HepG2 (cell line): ENCODE measurements around the gene ARHGAP45. TPM values are rescaled to one million over a fixed set of nuclear protein-coding genes. Genes with fewer than 3 reads are reported as not detected.

Experiments used
- ATAC-seq: fragments of 200-7000 bp; cut with Tn5 transposase; 3 replicates; pipeline ENCODE4 v1.9.1; 2020; ENCODE audit warnings: mild to moderate bottlenecking, moderate library complexity
- BruUV-seq: library from RNA; stranded (reverse); fragments of 400-500 nt; replicated peaks from 2 replicates; lab custom pipeline; 2021; lab: Mats Ljungman, UMichigan
- CTCF ChIA-PET: fragments of 300-600 bp; formaldehyde crosslinking; extraction: SDS; loops from one replicate; lab custom pipeline; 2021; ENCODE audit warnings: low total read pairs, inconsistent platforms, low intra/inter-chr PET ratio; lab: Yijun Ruan, JAX
- POLR2A ChIA-PET: fragments of 350-600 bp; sonication (Branson Sonifier 250); formaldehyde crosslinking; loops from one replicate; lab custom pipeline; 2020; ENCODE audit warnings: antibody characterized with exemption, inconsistent platforms; lab: Yijun Ruan, JAX
- DNase-seq: peaks from one replicate; pipeline ENCODE4 v3.0.0-alpha.2; 2015; ENCODE audit warnings: low spot score
- FAIRE-seq: peaks from 3 replicates; lab custom pipeline; 2011; peaks lifted over from hg19 to GRCh38; lab: Jason Lieb, UNC
- H2AFZ ChIP-seq: one replicate; pipeline ENCODE4 v1.6.1; 2011; ENCODE audit warnings: low read length, inconsistent platforms
- H3K27ac ChIP-seq: fragments of 300-600 bp; 3 replicates; pipeline ENCODE4 v1.8.0; 2011; ENCODE audit warnings: mixed run types, mild to moderate bottlenecking, mixed read lengths, low read length, inconsistent platforms; ENCODE audit not compliant: insufficient read depth; ENCODE audit errors: extremely low read length
- H3K27me3 ChIP-seq, 2 experiments: fragments of 200-600 bp in 1 of 2; 2 replicates in 1 of 2; 3 replicates in 1 of 2; pipeline versions ENCODE4 v1.6.0 to v1.8.0; 2011; ENCODE audit warnings: low read length in 2 of 2, mild to moderate bottlenecking in 2 of 2, moderate library complexity in 2 of 2, inconsistent platforms in 1 of 2; ENCODE audit not compliant: insufficient read depth in 2 of 2, control insufficient read depth in 1 of 2
- H3K36me3 ChIP-seq, 2 experiments: fragments of 200-600 bp in 1 of 2; replicated peaks in 1 of 2; 2 replicates in 1 of 2; 3 replicates in 1 of 2; pipeline versions ENCODE4 v1.5.1 to v1.8.0; 2011; ENCODE audit warnings: low read length in 2 of 2, inconsistent platforms in 1 of 2; ENCODE audit not compliant: insufficient read depth in 2 of 2, control insufficient read depth in 1 of 2
- H3K4me1 ChIP-seq: 2 replicates; pipeline ENCODE4 v1.5.1; 2012; ENCODE audit warnings: low read length, inconsistent platforms; ENCODE audit not compliant: insufficient read depth
- H3K4me2 ChIP-seq: 2 replicates; pipeline ENCODE4 v1.6.0; 2011; ENCODE audit warnings: low read depth, low read length, inconsistent platforms
- H3K4me3 ChIP-seq, 3 experiments: fragments of 200-600 bp in 1 of 3; sonication (generic), shearing (Covaris generic) in 1 of 3; replicated peaks in 1 of 3; 2 replicates each; pipeline ENCODE4 v1.5.1; 2011 to 2016; ENCODE audit warnings: low read length in 3 of 3, inconsistent platforms in 2 of 3, low read depth in 2 of 3, mild to moderate bottlenecking in 2 of 3, control low read depth in 1 of 3, mixed read lengths in 1 of 3; ENCODE audit not compliant: insufficient read depth in 1 of 3
- H3K79me2 ChIP-seq: one replicate; pipeline ENCODE4 v1.6.1; 2011; ENCODE audit warnings: low read length, inconsistent platforms; ENCODE audit not compliant: insufficient read depth
- H3K9ac ChIP-seq: 2 replicates; pipeline ENCODE4 v1.6.0; 2011; ENCODE audit warnings: mild to moderate bottlenecking, low read depth, low read length, inconsistent platforms; ENCODE audit not compliant: insufficient read depth
- H3K9me3 ChIP-seq: 2 replicates; pipeline ENCODE4 v1.5.1; 2012; ENCODE audit warnings: mild to moderate bottlenecking, low read length
- H4K20me1 ChIP-seq: 2 replicates; pipeline ENCODE4 v1.6.0; 2011; ENCODE audit warnings: inconsistent platforms, mild to moderate bottlenecking, low read length, moderate library complexity; ENCODE audit not compliant: insufficient read depth
- AGO2 ChIP-seq: fragments of 200-400 bp; formaldehyde crosslinking; optimal IDR thresholded peaks from 2 replicates; pipeline ENCODE3; 2017; ENCODE audit warnings: mild to moderate bottlenecking, low read depth, low read length, moderate library complexity
- AKAP8 ChIP-seq: sonication (generic); formaldehyde crosslinking; IDR thresholded peaks from 2 replicates; pipeline ENCODE4 v1.5.1; 2020; ENCODE audit warnings: mild to moderate bottlenecking, missing genetic modification reagents
- ATRX ChIP-seq: sonication (generic); formaldehyde crosslinking; IDR thresholded peaks from 2 replicates; pipeline ENCODE4 v1.4.0; 2020; ENCODE audit warnings: missing genetic modification reagents, borderline replicate concordance
- HIVEP1 ChIP-seq: sonication (generic); formaldehyde crosslinking; IDR thresholded peaks from 2 replicates; pipeline ENCODE4 v1.4.0; 2020; ENCODE audit warnings: mild to moderate bottlenecking, missing genetic modification reagents
- IRF2 ChIP-seq: IDR thresholded peaks from 2 replicates; pipeline ENCODE4 v1.6.1; 2018; ENCODE audit warnings: missing genetic modification reagents, missing compliant biosample characterization
- KDM3A ChIP-seq: IDR thresholded peaks from 2 replicates; pipeline ENCODE4 v1.6.1; 2018; ENCODE audit warnings: low read depth, missing compliant biosample characterization
- RNF2 ChIP-seq: fragments of 450-650 bp; conservative IDR thresholded peaks from 2 replicates; pipeline ENCODE4 v1.6.1; 2016; ENCODE audit warnings: low read depth
- SRSF1 ChIP-seq: fragments of 200-400 bp; formaldehyde crosslinking; optimal IDR thresholded peaks from 2 replicates; pipeline ENCODE3; 2017; ENCODE audit warnings: mild to moderate bottlenecking, low read depth, low read length, moderate library complexity
- SRY ChIP-seq: sonication (generic); formaldehyde crosslinking; IDR thresholded peaks from 2 replicates; pipeline ENCODE4 v1.8.0; 2022; ENCODE audit warnings: mild to moderate bottlenecking, missing genetic modification reagents
- ZBTB33 ChIP-seq: sonication (generic); formaldehyde crosslinking; IDR thresholded peaks from 2 replicates; pipeline ENCODE4 v1.4.0; 2020; ENCODE audit warnings: missing genetic modification reagents
- ZC3H4 ChIP-seq: sonication (generic); formaldehyde crosslinking; IDR thresholded peaks from 2 replicates; pipeline ENCODE4 v1.4.0; 2020; ENCODE audit warnings: missing genetic modification reagents, borderline replicate concordance
- ZNF329 ChIP-seq: sonication (generic); formaldehyde crosslinking; IDR thresholded peaks from 2 replicates; pipeline ENCODE4 v1.9.0; 2021; ENCODE audit warnings: low read depth, mild to moderate bottlenecking, missing genetic modification reagents
- ZNF432 ChIP-seq: sonication (generic); formaldehyde crosslinking; IDR thresholded peaks from 2 replicates; pipeline ENCODE4 v1.5.0; 2020; ENCODE audit warnings: missing genetic modification reagents, mild to moderate bottlenecking, borderline replicate concordance
- ZNF775 ChIP-seq: sonication (generic); formaldehyde crosslinking; IDR thresholded peaks from 2 replicates; pipeline ENCODE4 v1.4.0; 2020; ENCODE audit warnings: missing genetic modification reagents, mild to moderate bottlenecking, moderate library complexity, borderline replicate concordance
- ZSCAN21 ChIP-seq: sonication (generic); formaldehyde crosslinking; IDR thresholded peaks from 2 replicates; pipeline ENCODE4 v1.8.0; 2022; ENCODE audit warnings: mild to moderate bottlenecking, missing genetic modification reagents, moderate library complexity, borderline replicate concordance
- WGBS: methylation state at CpG from one replicate; pipeline ENCODE4 v1.1.6; 2017; ENCODE audit warnings: low lambda C conversion rate; 5-methylcytosine and 5-hydroxymethylcytosine counted together
- in situ Hi-C: cut with HindIII; loops from 2 replicates; pipeline ENCODE4 v1.10.0; 2017; ENCODE audit warnings: low pct_unique_long_range_greater_than_20kb; ENCODE audit not compliant: extremely low pct_ligation_motif_present
- intact Hi-C: fragments of 100-400 bp; cut with micrococcal nuclease; formaldehyde crosslinking; loops from one replicate; pipeline ENCODE4 v1.10.0; 2022; ENCODE audit not compliant: unreplicated experiment
- polyA plus RNA-seq, 8 experiments: library from polyadenylated mRNA; depleted of rRNA in 3 of 8; stranded (reverse) in 7 of 8; unstranded in 1 of 8; fragments of >200 nt; fragmentation: Illumina TruSeq in 4 of 8; extraction: Trizol in 4 of 8; gene quantifications; 2 replicates each; pipeline versions ENCODE4 v1.2.1 to v1.2.3, GENCODE V29; 2011 to 2016; ENCODE audit warnings: low read depth in 4 of 8, missing spikeins in 1 of 8, mixed read lengths in 1 of 8; ENCODE audit not compliant: insufficient read depth in 1 of 8
- total RNA-seq, 5 experiments: library from RNA; depleted of rRNA; stranded (reverse); fragments of >200 nt; fragmentation: Illumina TruSeq; extraction: Trizol; gene quantifications; 2 replicates each; pipeline ENCODE4 v1.2.3, GENCODE V29; 2016; ENCODE audit warnings: low read depth in 1 of 5
- TF ChIP-seq, protein P1 (sequence below): sonication (generic); formaldehyde crosslinking; IDR thresholded peaks from 2 replicates; pipeline ENCODE4 v1.5.0; 2020; ENCODE audit warnings: missing genetic modification reagents, mild to moderate bottlenecking, borderline replicate concordance

ARHGAP45 gene
- total and polyA plus RNA-seq, 2 of the 13 experiments (the other 11 are each of a cell fraction or from before 2014, with no cell fraction given): 0.84 to 32.0 TPM

DNA sequence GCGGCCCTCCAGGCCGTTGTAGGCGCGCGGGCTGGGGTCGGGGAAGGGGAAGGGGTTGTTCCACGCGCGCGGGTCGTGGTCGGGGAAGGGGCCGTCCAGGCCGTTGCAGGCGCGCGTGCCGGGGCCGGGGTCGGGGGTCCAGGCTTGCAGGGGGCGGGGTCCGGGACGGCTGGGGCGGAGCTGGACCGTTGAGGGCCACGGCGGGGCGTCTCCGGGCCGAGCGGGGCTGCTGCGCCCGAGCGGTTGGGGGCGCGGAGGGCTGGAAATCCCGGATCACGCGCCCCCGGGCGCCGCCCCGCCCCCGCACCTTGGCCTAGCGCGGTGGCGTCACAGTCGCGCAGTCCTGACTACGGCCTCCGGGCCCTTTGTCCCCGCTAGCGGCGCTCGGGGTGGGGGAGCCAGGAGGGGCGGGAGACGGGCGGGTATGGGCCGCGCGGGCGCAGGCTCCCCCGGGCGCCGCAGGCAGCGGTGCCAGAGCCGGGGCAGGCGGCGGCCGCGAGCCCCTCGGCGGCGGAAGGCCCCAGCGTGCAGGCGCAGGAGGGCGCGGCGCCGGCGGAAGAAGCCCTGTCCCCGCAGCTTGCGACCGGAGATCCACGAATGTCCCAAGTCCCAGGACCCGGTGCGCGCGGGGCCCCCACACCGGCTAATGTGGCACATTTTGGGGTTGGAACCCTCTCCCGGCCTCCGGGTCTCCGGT, 37.5 kb downstream of the ARHGAP45 start (continued):
- TF ChIP-seq ZNF329 (no peak), ZNF432 (CRISPR knock-in tag) (no peak)

DNA sequence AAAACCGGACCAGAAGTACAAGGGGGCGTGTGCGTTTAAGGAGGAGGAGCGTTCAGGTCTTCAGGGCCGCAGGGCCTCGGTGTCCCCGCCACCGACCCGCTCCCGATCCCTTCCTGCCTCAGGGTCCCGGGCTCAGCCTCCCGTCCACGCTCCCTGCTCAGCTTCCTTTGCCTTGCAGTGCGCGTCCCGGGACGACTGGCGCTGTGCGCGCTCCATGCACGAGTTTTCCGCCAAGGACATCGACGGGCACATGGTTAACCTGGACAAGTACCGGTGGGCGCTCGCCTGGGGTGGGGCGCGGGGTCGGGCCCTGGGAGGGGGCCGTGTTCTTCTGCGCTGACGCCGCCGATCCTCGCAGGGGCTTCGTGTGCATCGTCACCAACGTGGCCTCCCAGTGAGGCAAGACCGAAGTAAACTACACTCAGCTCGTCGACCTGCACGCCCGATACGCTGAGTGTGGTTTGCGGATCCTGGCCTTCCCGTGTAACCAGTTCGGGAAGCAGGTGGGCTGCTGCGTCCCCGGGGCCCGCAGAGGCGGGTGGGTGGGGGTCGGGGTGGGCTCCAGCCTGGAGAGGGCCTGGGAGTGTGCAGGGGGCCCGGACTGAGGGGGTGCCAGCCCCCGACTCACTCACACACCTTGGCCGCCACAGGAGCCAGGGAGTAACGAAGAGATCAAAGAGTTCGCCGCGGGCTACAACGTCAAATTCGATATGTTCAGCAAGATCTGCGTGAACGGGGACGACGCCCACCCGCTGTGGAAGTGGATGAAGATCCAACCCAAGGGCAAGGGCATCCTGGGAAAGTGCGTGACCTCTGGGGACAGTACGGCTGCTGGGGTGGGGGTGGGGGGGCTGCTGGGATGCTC, 38.3 kb downstream of the ARHGAP45 start:
- intact Hi-C loops (loop anchor here (10.0 kb wide), 1 partner anchor 50 kb away; no protein-coding TSS in a partner anchor), in situ Hi-C loops (no loop called here)
- peak overlapping the region; percentile 100 for H3K27ac ChIP-seq
- no peaks in the 10 kb centered on the region for H3K27me3 ChIP-seq
- H3K4me2 ChIP-seq: peak overlapping the region; percentile 85
- H4K20me1 ChIP-seq: peaks cover 15% of the 10 kb centered on the region; the same call in 1 of the 2 replicates
- WGBS: 74% methylated on average over 30 of the region's 69 CpGs
- peaks cover 60% of the 10 kb centered on the region for H3K4me1 ChIP-seq
- ChIA-PET POLR2A (interaction anchor here (0.6 to 3.4 kb wide), 5 partner anchors 8 to 348 kb away, joined by 3 to 28 read pairs (median 4); partner anchors contain the start of genes ARHGAP45 and SBNO2), CTCF (no interaction called here)
- FAIRE-seq (no peak), ATAC-seq (no peak), DNase-seq (no peak)
- H3K9ac ChIP-seq: peak overlapping the region; percentile 98
- BruUV-seq: TSS peak; percentile 78
- no peaks in the 10 kb centered on the region for H3K9me3 ChIP-seq
- H3K36me3 ChIP-seq: peaks cover 6 to 20% of the 10 kb centered on the region in 2 experiments; a peak in 4 of 5 replicates
- H3K4me3 ChIP-seq: peak overlapping the region; percentile 89 to 92 (median 89); a peak in 5 of 6 replicates
- peaks cover 11% of the 10 kb centered on the region for H3K79me2 ChIP-seq
- H2AFZ ChIP-seq: no peak overlapping the region
- TF ChIP-seq AKAP8 (CRISPR knock-in tag) (peak; percentile 58; the same call in 1 of the 2 replicates), HIVEP1 (CRISPR knock-in tag) (0 out of 2 replicates have a peak, but pooled peaks have one; percentile 34), KDM3A (CRISPR knock-in tag) (peak; percentile 20; the same call in 1 of the 2 replicates), ZBTB33 (peak; percentile 81), ZC3H4 (CRISPR knock-in tag) (peak; percentile 41; the same call in 1 of the 2 replicates), IRF2 (CRISPR knock-in tag) (no peak), SRY (CRISPR knock-in tag) (no peak), ZSCAN21 (CRISPR knock-in tag) (0 out of 2 replicates have a peak, but pooled peaks have one; percentile 7), ZNF775 (CRISPR knock-in tag) (no peak), SRSF1 (no peak), RNF2 (no peak), AGO2 (peak; percentile 84), ATRX (CRISPR knock-in tag) (no peak)
- TF ChIP-seq, protein P1, sequence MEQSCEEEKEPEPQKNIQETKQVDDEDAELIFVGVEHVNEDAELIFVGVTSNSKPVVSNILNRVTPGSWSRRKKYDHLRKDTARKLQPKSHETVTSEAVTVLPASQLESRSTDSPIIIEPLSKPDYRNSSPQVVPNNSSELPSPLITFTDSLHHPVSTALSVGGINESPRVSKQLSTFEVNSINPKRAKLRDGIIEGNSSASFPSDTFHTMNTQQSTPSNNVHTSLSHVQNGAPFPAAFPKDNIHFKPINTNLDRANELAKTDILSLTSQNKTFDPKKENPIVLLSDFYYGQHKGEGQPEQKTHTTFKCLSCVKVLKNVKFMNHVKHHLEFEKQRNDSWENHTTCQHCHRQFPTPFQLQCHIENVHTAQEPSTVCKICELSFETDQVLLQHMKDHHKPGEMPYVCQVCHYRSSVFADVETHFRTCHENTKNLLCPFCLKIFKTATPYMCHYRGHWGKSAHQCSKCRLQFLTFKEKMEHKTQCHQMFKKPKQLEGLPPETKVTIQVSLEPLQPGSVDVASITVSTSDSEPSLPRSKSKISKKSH (CRISPR knock-in tag): peak; percentile 57; the same call in 1 of the 2 replicates
